Peyer's patch (tissue), 4 donors: ENCODE measurements around the gene MTX3. TPM values are rescaled to one million over a fixed set of nuclear protein-coding genes. Genes with fewer than 3 reads are reported as not detected.

Experiments used
- DNase-seq, 3 donors: peaks; one replicate each; pipeline ENCODE4 v3.0.0-alpha.2; 2017 to 2019
- H3K27ac ChIP-seq, 4 donors: fragments of 200-600 bp; sonication (generic); one replicate each; pipeline ENCODE4 v1.5.1; 2016 to 2019
- H3K27me3 ChIP-seq, 2 donors: fragments of 200-600 bp; sonication (generic); one replicate each; pipeline ENCODE4 v1.5.1; 2019
- H3K36me3 ChIP-seq, 3 donors: fragments of 200-600 bp; sonication (generic); one replicate each; pipeline ENCODE4 v1.5.1; 2016 to 2019
- H3K4me1 ChIP-seq, 4 donors: fragments of 200-600 bp; sonication (generic); one replicate each; pipeline ENCODE4 v1.5.1; 2016 to 2019
- H3K4me3 ChIP-seq, 4 donors: fragments of 200-600 bp; sonication (generic); 1 replicate in 3 of 4; 2 replicates in 1 of 4; pipeline ENCODE4 v1.5.1; 2016 to 2019; ENCODE audit warnings: mild to moderate bottlenecking in 1 of 4
- H3K9me3 ChIP-seq, 4 donors: fragments of 200-600 bp; sonication (generic); one replicate each; pipeline ENCODE4 v1.5.1; 2016 to 2019; ENCODE audit warnings: mild to moderate bottlenecking in 1 of 4
- POLR2A ChIP-seq, 2 donors: fragments of 450-650 bp; IDR thresholded peaks; one replicate each; pipeline ENCODE4 v1.5.1; 2017; ENCODE audit warnings: antibody characterized with exemption in 2 of 2, mild to moderate bottlenecking in 2 of 2, moderate library complexity in 2 of 2
- small RNA-seq, 2 donors: library from RNA; depleted of rRNA; stranded (forward); fragments of <200 nt; gene quantifications; one replicate each; pipeline ENCODE3, GENCODE V24; 2016
- total RNA-seq, 4 donors: library from RNA; depleted of rRNA; stranded (reverse); fragments of >200 nt; gene quantifications; one replicate each; pipeline ENCODE4 v1.1.0, GENCODE V29; 2016
- TF ChIP-seq, protein P1 (sequence below), 6 experiments: fragments of 450-650 bp in 4 of 6; fragments of 200-600 bp in 2 of 6; sonication (generic) in 1 of 6; IDR thresholded peaks; one replicate each; pipeline ENCODE4 v1.5.1; 2017 to 2019; ENCODE audit warnings: antibody characterized with exemption in 6 of 6, mild to moderate bottlenecking in 3 of 6, moderate library complexity in 1 of 6

The MTX3 gene
- total RNA-seq, 4 donors from 2014 or later = 8.4 to 11.6 (median 9.2) TPM

DNA sequence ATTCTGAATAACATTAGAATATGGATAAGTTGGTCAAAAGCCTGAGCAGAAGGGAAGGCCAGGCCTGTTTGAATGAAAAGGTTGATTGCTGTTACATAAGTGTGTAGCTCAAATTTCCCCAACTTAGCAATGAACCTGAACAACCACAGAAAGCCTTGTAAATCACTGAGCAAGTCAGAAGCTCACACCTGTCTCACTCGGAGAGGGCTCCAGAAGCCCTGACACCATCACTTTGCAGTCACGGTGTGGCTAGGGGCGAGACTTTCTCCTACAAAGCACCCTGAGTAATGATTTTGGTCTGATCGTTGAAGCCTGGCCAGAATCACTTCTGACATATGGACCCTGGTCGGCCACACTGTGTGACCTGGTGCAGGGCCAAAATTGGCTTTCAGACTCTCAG, 62.0 kb downstream of the MTX3 start:
- no peak for TF ChIP-seq POLR2A (IDR thresholded peaks at IDR 0.05)
- TF ChIP-seq, protein P1, sequence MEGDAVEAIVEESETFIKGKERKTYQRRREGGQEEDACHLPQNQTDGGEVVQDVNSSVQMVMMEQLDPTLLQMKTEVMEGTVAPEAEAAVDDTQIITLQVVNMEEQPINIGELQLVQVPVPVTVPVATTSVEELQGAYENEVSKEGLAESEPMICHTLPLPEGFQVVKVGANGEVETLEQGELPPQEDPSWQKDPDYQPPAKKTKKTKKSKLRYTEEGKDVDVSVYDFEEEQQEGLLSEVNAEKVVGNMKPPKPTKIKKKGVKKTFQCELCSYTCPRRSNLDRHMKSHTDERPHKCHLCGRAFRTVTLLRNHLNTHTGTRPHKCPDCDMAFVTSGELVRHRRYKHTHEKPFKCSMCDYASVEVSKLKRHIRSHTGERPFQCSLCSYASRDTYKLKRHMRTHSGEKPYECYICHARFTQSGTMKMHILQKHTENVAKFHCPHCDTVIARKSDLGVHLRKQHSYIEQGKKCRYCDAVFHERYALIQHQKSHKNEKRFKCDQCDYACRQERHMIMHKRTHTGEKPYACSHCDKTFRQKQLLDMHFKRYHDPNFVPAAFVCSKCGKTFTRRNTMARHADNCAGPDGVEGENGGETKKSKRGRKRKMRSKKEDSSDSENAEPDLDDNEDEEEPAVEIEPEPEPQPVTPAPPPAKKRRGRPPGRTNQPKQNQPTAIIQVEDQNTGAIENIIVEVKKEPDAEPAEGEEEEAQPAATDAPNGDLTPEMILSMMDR (IDR thresholded peaks at IDR 0.05) = no peak
- H3K36me3 ChIP-seq = no peaks in the 10 kb centered on the region
- H3K27ac ChIP-seq = no peak overlapping the region
- no peaks in the 10 kb centered on the region for H3K9me3 ChIP-seq
- no peak for DNase-seq
- no peak overlapping the region for H3K4me3 ChIP-seq
- no peaks in the 10 kb centered on the region for H3K4me1 ChIP-seq
- no peaks in the 10 kb centered on the region for H3K27me3 ChIP-seq

Small RNAs within 50 kb of the gene (small RNA-seq; reads per million reads assigned to genes)
- gene TRMT112P2 = 0 reads per million in 2 donors

Other genes with a start within 250 kb of the MTX3 start
- 1 to 10 TPM in 2 of 4 donors, not detected in 2; 1.0 to 2.1 TPM for gene THBS4, start 44.1 kb upstream of the MTX3 start, total RNA-seq